Activated CD8-positive, alpha-beta memory T cell treated with anti-CD3 and anti-CD28 coated beads for 1 hour (primary cell): ENCODE results near the gene SPTLC2.

Experiments used
- DNase-seq, 2 donors: peaks; one replicate each; pipeline ENCODE4 v3.0.0-alpha.2; 2020; ENCODE audit warnings: low read depth in 1 of 2; ENCODE audit errors: extremely low read depth in 1 of 2

SPTLC2 gene

DNA sequence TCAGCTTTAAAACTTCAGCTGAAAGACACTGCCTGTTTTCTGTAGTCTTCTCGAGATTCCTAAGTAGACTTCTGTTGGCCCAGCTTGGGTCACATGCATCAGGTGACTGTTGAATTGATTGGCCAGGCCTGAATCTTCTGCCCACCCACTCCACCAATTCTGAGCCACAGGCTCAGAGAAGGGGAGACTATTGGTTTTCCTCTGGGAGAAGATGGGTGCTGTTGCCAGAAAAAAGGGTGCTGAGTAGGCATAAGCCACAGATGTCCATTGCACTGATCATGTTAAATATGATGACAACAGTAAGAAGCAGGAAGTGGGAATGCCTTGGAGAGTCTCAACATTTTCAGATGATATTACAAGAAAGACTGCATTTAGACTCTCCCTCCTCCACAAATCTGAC is 6.8 kb upstream of the SPTLC2 start:
- DNase-seq, result no peak

- DNase-seq, result no peak
These were observed 6.0 kb upstream of the SPTLC2 start for GRCh38 chr14:77622366-77622961.

DNA sequence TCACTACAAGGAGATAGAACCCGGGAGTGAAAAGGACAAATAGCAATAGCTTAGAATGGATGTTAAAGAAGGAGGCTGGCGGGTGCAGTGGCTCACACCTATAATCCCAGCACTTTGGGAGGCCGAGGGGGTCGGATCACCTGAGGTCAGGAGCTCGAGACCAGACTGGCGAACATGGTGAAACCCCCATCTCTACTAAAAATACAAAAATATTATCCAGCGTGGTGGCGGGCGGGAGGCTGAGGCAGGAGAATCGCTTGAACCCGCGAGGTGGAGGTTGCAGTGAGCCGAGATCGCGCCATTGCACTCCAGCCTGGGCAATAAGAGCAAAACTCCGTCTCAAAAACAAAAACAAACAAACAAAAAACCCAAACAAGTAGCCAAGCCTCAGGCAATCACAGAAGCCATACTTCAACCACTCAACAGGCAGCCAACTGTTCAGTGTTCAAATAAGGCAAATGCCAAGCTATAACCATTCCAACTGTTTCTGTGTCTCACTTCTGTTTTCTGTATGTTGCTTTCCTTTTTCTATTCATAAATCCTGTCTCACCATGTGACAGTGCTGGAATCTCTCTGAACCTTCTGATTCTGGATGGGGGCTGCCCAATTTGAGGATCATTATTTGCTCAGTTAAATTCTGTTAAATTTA is 3.9 kb upstream of the SPTLC2 start:
- DNase-seq, result no peak

- no peak for DNase-seq
These were observed 2.0 kb upstream of the SPTLC2 start for GRCh38 chr14:77618381-77618970.

- no peak for DNase-seq
These were observed 344 bp downstream of the SPTLC2 start for GRCh38 chr14:77616133-77616453.

GRCh38 chr14:77615361-77616132 is 890 bp downstream of the SPTLC2 start:
- no peak for DNase-seq

DNA sequence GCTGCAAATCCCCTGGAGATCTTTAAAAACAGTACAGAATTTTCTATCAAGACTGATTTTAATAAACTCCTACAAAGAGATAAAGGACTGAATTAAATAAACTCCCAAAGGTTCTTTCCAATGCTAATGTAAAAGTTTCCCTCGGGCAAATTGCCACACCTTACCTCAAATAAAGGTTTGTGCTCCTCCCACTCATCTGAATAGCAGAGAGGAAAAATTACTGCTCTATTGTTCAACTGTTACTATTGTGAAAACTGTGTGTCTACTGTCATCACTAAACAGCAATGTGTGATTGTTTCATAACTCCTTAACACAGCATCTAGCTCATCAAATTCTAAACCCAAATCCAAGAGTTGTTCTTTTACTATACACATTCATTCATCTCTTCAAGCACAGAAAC is 3.2 kb downstream of the SPTLC2 start:
- DNase-seq, result no peak

GRCh38 chr14:77612011-77612620 is 4.3 kb downstream of the SPTLC2 start:
- DNase-seq, result no peak

DNA sequence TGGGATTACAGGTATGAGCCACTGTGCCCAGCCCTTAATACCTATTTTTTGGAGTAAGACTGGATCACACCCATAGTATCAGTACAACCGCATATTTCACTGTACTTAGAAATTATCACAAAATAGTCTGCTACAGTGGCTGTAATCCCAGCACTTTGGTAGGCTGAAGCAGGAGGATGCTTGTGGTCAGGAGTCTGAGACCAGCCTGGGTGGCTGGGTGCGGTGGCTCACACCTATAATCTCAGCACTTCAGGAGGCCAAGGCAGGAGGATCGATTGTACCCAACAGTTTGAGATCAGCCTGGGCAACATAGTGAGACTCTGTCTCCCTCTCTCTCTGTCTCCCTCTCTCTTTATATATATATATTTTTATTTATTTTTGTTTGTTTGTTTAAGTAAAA is 5.9 kb downstream of the SPTLC2 start:
- DNase-seq, result no peak

DNA sequence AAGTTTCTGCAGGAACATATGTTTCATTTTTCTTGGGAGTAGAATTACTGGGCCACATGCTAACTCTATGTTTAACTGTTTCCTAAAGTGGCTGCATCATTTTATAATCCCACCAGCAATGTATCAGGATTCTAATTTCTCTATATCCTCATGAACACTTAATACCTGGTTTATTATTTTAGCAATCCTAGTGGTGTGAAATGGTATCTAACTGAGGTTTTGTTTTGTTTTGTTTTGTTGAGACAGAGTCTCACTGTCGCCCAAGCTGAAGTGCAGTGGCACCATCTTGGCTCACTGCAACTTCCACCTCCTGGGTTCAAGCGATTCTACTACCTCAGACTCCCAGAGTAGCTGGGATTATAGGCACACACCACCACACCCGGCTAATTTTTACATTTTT is 6.5 kb downstream of the SPTLC2 start:
- no peak for DNase-seq

DNA sequence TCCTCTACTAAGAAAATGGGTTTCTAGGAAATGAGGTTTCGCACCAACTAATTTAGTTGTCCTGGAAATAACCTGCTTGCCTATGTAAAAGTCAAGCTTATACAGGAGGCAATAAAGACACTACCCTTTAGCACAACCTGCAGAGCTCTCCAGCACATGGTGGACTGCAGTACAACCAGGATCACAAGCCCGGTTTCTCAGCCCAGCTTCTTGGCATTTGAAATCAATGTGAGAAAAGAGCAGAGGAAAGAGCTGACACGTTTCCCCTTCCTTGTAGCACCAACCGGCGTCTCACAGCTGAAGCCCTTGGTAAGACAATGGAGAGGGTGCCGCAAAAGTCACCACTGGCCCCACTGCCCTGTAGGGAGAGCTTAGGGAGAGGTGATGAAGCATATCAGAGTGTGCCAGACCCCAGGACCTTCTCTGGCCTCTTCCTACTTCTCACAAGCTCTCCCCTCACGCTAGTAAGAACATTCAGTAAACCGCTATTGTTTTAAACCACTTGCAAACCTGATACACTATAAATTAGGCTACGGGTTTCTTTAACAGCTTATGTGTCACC is 8.6 kb downstream of the SPTLC2 start:
- no peak for DNase-seq

DNA sequence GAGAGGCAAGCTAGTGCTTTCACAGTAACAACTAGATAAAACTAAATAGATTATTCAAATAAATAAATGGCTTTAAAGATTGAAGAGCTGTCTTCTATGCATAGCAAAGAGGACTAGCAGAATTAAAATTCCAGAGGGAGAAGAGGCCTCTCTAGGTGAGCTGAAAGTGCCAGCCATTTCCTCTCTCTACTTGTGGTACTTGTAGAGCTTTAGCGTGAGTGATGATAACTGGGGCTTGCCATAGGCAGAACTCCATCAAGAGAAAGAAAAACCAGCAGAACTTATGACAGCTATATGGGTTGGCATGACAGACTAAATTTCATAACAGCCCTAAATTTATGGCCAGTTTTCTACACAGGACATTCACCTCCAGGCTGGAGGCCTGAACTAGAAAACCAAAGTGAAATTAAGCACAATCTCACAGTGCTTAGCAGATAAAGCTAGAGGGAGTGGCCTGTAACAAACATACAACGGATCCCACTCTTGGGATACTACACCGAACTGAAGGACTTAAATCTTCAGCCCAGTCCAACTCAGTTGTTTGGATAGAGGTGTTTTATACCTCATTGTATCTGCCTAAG is 11.0 kb downstream of the SPTLC2 start:
- no peak for DNase-seq

DNA sequence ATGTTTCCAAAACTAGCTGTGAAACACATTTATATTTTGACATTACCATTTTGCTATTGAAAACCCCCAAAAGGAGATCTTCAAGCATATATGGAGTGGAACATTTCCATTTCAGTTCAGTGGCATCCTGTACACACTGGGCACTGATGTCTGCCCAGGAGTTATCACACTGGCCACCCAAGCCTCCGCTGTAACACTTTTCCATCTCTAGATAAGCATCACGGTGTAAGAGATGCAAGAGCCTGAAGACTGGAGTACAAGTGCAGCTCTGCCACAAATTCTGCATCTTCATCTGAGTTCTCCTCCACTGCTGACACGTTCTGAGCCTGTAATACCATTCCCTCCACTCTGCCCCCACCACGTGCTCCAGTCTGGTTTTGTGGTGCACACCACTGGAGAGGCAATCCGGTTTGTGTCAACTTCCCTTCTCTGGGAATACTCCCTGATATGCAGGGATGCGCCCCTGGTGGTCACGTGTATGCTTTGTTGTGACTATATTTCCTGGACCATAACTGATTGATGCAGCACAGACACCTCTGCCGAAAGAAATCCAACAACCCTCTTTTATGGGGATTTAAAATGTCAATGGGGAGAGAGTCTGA is 12.7 kb downstream of the SPTLC2 start:
- DNase-seq, result no peak

DNA sequence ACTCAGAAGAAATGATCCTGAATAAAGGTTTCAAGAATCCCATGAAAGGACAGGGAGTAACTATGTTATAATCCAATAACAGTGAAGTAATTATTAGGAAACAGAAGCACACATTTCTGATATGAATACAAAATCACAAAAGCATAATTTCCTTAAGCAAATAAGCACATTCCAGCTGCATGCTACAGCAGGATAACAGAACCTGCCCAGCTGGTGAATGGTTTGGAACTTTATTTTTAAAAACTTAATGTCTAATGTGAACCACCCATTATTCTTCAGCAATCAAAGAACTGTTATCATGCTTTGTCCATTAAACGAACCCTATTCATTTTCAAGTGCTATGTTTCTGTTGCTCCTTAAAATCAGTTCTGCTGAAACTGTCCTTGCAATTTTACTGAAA is 13.4 kb downstream of the SPTLC2 start:
- DNase-seq, result no peak

DNA sequence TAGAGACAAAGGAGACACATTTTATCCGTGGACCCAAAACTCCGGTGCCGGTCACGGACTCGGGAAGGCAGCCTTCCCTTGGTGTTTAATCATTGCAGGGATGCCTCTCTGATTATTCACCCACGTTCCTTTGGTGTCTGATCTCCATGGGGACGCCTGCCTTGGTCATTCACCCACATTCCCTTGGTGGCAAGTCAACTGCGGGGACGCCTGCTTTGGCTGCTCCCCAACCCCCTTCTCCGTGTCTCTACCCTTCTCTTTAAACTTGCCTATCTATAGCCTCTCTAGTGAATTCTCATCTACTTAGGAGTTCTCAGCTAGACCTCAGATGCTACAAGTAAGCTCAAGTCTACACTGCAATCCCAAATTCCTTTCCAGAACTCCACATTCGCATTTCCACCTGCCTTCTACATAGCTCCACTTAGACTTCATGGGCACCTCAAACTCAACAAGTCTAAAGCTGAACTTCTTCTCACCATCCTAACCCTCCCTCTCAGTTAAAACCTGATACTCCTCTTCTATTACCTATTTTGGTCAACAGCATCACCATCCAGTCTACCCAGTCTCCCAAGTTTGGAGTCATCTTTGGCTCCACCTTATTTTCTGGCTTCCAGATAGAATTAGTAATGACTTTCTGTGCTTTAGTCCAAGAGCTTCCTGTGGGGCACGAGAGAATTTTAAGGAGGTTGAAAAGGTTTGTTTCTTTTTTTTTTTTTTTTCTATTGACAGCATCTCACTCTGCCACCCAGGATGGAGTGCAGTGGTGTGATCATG is 14.4 kb downstream of the SPTLC2 start:
- DNase-seq, result no peak

GRCh38 chr14:77599889-77600288 is 16.5 kb downstream of the SPTLC2 start:
- DNase-seq, result no peak

DNA sequence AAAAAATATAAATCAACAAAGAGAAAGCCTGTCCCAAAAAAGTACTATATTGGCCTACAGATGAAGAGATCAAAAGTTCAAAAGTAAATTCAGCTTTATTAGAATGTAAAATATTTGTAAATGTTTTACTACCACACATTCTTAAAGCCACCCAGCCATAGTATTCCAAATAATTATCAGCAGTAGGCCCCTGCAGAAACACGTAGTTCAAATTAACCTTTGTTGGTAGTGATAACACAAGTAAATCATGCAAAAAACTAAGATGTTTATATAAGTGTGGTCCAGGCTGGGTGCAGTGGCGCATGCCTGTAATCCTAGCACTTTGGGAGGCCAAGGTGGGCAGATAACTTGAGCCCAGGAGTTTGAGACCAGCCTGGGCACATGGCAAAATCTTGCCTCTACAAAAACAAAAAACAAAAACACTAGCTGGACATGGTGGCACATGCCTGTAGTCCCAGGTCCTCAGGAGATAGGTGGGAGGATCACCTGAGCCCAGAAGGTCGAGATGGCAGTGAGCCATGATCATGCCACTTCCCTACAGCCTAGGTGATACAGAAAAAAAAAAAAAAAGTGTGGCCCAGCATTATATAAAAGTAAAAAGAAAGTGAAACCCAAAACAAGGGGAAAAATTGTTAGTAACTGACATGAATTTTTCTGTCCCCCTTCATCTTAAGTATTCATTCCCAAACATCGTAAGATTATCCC is 17.9 kb downstream of the SPTLC2 start:
- no peak for DNase-seq

- DNase-seq, result no peak
These were observed 22.9 kb downstream of the SPTLC2 start for GRCh38 chr14:77593501-77593961.

DNA sequence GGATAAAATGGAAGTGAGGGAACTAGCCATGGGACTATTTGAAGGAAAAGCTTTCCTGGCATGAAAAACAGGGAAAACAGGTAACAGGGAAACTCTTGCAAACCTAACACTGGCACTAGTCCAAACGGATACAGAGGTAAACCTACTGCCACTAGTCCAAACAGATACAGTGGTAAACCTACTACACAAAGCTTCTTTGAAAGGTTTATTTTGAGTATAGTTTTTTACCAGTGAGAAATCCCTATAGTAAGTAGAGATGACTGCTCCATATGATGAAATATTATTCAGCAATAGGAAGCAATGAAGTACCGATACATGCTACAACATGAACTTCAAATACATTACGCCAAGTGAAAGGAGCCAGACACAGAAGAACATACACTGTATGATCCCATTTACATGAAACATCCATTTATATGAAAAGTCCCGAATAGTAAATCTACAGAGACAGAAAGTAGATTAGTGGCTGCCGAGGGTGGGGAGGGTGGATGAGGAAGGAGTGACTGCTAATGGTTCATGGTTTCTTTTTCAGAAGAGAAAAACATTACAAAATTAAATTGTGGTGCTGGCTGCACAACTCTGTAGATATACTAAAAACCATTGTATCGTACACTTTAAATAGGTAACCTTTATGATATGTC is 25.5 kb downstream of the SPTLC2 start:
- DNase-seq, result no peak
